K562 (cell line): ENCODE measurements around the gene MCFD2. TPM values are rescaled to one million over a fixed set of nuclear protein-coding genes. Genes with fewer than 3 reads are reported as not detected.
A peak's percentile ranks its signal among the peaks of the same experiment; 100 is the strongest.

Experiments used
- BDP1 ChIP-seq: IDR thresholded peaks from 3 replicates; pipeline ENCODE4 v1.6.1; 2011; ENCODE audit not compliant: insufficient read length, insufficient read depth
- polyA plus RNA-seq, 8 experiments: library from polyadenylated mRNA; depleted of rRNA in 4 of 8; stranded (reverse) in 5 of 8; unstranded in 3 of 8; fragments of >200 nt; fragmentation: Nextera tagmentation in 2 of 8; fragmentation: Illumina TruSeq in 1 of 8; extraction: Ambion mirVana in 2 of 8; extraction: Trizol in 1 of 8; gene quantifications; 2 replicates each; pipeline versions ENCODE4 v1.2.1 to v1.2.3, GENCODE V29; 2011 to 2014; ENCODE audit warnings: inconsistent platforms in 1 of 8, missing spikeins in 1 of 8
- total RNA-seq, 7 experiments: library from RNA; depleted of rRNA in 6 of 7; stranded (reverse); fragments of >200 nt in 6 of 7; fragmentation: Illumina TruSeq in 2 of 7; extraction: Trizol in 2 of 7; gene quantifications; 2 replicates each; pipeline versions ENCODE4 v1.2.1 to v1.2.3, GENCODE V29; 2011 to 2021; ENCODE audit warnings: low replicate concordance in 1 of 7
- TF ChIP-seq, protein P1 (sequence below): fragments of 450-650 bp; IDR thresholded peaks from 2 replicates; pipeline ENCODE4 v1.6.1; 2017; ENCODE audit warnings: antibody characterized with exemption, mild to moderate bottlenecking
- TF ChIP-seq, protein P2 (sequence below): sonication (generic); formaldehyde crosslinking; IDR thresholded peaks from 2 replicates; pipeline ENCODE4 v1.8.1; 2023; ENCODE audit warnings: mild to moderate bottlenecking, missing genetic modification reagents, moderate library complexity
- TF ChIP-seq, protein P3 (sequence below), 2 experiments: fragments of 450-650 bp in 1 of 2; sonication (generic) in 1 of 2; formaldehyde crosslinking in 1 of 2; IDR thresholded peaks; 2 replicates each; pipeline versions ENCODE4 v1.7.1 to v1.9.0; 2016 to 2022; ENCODE audit warnings: inconsistent platforms in 1 of 2, mild to moderate bottlenecking in 1 of 2, missing genetic modification reagents in 1 of 2
- TF ChIP-seq, protein P4 (sequence below): fragments of 250-450 bp; sonication (Bioruptor Pico); IDR thresholded peaks from 2 replicates; pipeline ENCODE4 v1.5.0; 2021
- TF ChIP-seq, protein P5 (sequence below): sonication (generic); formaldehyde crosslinking; IDR thresholded peaks from 2 replicates; pipeline ENCODE4 v1.8.0; 2022; ENCODE audit warnings: mild to moderate bottlenecking, missing genetic modification reagents

The MCFD2 gene
- total and polyA plus RNA-seq, 9 of the 15 experiments (the other 6 are each of a cell fraction or from before 2014, with no cell fraction given) = 78.6 to 237 (median 123) TPM

DNA sequence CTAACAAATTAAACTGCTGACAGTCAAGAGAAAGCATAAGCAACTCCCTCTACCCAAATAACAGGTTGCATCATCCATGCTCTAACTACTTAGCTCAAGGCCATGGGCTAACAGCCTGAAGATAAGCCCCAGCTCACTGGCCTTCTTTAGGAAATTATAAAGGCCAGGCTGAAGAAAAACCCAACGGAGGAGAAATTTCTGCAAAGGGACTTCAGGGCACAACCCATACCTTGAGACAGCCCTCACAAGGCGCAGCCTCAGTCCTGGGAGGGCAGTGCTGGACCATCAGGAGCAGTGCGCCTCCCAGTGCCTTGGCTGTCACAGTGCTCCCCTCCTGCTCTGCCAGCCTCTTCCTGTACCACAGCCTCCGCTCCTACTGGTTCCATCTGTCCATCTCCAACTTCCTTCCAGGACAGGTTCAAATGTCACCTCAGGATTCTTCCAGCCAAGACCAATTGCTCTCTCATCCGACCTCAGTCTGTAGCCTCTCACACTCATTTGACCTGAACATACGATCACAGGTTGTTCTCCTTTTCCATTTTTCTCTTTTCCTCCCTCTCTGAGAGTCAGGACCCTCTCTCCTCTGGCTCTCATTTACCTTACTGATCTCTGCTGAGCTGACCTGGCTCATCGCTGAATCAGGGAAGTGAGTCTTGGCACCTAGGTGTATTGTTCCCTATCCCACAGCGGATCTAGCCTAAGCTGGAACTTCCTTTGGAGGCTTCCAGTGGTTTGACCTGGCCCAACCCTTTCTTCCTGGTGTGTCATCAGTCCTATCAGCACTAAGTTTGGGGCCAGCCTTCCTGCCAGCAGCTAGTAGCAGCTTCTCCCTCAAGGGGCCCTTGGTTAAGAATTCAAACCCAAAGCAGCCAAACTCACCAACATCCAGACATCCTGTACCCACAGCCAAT, 1.9 kb downstream of the MCFD2 start (continued):
- TF ChIP-seq, protein P1, sequence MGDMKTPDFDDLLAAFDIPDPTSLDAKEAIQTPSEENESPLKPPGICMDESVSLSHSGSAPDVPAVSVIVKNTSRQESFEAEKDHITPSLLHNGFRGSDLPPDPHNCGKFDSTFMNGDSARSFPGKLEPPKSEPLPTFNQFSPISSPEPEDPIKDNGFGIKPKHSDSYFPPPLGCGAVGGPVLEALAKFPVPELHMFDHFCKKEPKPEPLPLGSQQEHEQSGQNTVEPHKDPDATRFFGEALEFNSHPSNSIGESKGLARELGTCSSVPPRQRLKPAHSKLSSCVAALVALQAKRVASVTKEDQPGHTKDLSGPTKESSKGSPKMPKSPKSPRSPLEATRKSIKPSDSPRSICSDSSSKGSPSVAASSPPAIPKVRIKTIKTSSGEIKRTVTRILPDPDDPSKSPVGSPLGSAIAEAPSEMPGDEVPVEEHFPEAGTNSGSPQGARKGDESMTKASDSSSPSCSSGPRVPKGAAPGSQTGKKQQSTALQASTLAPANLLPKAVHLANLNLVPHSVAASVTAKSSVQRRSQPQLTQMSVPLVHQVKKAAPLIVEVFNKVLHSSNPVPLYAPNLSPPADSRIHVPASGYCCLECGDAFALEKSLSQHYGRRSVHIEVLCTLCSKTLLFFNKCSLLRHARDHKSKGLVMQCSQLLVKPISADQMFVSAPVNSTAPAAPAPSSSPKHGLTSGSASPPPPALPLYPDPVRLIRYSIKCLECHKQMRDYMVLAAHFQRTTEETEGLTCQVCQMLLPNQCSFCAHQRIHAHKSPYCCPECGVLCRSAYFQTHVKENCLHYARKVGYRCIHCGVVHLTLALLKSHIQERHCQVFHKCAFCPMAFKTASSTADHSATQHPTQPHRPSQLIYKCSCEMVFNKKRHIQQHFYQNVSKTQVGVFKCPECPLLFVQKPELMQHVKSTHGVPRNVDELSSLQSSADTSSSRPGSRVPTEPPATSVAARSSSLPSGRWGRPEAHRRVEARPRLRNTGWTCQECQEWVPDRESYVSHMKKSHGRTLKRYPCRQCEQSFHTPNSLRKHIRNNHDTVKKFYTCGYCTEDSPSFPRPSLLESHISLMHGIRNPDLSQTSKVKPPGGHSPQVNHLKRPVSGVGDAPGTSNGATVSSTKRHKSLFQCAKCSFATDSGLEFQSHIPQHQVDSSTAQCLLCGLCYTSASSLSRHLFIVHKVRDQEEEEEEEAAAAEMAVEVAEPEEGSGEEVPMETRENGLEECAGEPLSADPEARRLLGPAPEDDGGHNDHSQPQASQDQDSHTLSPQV = no peak
- TF ChIP-seq, protein P2, sequence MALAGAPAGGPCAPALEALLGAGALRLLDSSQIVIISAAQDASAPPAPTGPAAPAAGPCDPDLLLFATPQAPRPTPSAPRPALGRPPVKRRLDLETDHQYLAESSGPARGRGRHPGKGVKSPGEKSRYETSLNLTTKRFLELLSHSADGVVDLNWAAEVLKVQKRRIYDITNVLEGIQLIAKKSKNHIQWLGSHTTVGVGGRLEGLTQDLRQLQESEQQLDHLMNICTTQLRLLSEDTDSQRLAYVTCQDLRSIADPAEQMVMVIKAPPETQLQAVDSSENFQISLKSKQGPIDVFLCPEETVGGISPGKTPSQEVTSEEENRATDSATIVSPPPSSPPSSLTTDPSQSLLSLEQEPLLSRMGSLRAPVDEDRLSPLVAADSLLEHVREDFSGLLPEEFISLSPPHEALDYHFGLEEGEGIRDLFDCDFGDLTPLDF (CRISPR knock-in tag) = no peak
- TF ChIP-seq BDP1 = no peak
- TF ChIP-seq, protein P3, sequence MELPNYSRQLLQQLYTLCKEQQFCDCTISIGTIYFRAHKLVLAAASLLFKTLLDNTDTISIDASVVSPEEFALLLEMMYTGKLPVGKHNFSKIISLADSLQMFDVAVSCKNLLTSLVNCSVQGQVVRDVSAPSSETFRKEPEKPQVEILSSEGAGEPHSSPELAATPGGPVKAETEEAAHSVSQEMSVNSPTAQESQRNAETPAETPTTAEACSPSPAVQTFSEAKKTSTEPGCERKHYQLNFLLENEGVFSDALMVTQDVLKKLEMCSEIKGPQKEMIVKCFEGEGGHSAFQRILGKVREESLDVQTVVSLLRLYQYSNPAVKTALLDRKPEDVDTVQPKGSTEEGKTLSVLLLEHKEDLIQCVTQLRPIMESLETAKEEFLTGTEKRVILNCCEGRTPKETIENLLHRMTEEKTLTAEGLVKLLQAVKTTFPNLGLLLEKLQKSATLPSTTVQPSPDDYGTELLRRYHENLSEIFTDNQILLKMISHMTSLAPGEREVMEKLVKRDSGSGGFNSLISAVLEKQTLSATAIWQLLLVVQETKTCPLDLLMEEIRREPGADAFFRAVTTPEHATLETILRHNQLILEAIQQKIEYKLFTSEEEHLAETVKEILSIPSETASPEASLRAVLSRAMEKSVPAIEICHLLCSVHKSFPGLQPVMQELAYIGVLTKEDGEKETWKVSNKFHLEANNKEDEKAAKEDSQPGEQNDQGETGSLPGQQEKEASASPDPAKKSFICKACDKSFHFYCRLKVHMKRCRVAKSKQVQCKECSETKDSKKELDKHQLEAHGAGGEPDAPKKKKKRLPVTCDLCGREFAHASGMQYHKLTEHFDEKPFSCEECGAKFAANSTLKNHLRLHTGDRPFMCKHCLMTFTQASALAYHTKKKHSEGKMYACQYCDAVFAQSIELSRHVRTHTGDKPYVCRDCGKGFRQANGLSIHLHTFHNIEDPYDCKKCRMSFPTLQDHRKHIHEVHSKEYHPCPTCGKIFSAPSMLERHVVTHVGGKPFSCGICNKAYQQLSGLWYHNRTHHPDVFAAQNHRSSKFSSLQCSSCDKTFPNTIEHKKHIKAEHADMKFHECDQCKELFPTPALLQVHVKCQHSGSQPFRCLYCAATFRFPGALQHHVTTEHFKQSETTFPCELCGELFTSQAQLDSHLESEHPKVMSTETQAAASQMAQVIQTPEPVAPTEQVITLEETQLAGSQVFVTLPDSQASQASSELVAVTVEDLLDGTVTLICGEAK (IDR thresholded peaks at IDR 0.05) = peak; percentile 58
- TF ChIP-seq, protein P3 (CRISPR knock-in tag; IDR thresholded peaks at IDR 0.05) = no peak
- TF ChIP-seq, protein P4, sequence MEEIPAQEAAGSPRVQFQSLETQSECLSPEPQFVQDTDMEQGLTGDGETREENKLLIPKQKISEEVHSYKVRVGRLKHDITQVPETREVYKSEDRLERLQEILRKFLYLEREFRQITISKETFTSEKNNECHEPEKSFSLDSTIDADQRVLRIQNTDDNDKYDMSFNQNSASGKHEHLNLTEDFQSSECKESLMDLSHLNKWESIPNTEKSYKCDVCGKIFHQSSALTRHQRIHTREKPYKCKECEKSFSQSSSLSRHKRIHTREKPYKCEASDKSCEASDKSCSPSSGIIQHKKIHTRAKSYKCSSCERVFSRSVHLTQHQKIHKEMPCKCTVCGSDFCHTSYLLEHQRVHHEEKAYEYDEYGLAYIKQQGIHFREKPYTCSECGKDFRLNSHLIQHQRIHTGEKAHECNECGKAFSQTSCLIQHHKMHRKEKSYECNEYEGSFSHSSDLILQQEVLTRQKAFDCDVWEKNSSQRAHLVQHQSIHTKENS = no peak
- TF ChIP-seq, protein P5, sequence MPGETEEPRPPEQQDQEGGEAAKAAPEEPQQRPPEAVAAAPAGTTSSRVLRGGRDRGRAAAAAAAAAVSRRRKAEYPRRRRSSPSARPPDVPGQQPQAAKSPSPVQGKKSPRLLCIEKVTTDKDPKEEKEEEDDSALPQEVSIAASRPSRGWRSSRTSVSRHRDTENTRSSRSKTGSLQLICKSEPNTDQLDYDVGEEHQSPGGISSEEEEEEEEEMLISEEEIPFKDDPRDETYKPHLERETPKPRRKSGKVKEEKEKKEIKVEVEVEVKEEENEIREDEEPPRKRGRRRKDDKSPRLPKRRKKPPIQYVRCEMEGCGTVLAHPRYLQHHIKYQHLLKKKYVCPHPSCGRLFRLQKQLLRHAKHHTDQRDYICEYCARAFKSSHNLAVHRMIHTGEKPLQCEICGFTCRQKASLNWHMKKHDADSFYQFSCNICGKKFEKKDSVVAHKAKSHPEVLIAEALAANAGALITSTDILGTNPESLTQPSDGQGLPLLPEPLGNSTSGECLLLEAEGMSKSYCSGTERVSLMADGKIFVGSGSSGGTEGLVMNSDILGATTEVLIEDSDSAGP (CRISPR knock-in tag) = no peak; the same call in 1 of the 2 replicates
